ENCODE results near the gene MAP3K14.

The MAP3K14 gene

DNA sequence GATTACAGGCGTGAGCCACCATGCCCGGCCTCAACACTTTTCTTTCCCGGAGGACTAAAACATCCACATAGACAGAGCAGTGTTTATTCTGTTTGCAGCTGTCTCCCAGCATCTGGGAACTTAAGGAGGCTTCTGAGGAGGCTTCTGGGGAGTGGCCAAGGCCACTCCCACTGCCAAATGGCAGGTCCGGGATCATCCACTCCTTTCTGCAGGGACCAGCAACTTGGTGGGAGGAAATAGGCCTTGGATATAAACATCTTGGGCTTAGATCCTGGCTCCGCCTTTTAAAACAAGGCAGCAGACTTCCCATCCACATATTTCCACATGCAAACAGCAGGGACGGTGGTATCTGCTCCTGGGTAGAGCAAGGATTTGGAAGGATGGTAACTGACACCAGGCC lies 40.8 kb downstream of the MAP3K14 start:
- Histone ChIP-seq H3K36me3 (ENCODE audit: control insufficient read depth, low read length) (peaks cover 16% of the 10 kb centered on the region), H3K79me2 (ENCODE audit: control insufficient read depth, low read length) (no peaks in the 10 kb centered on the region), H3K27me3 (ENCODE audit: control insufficient read depth, low read length) (no peaks in the 10 kb centered on the region), H3K9me3 (ENCODE audit: control insufficient read depth, insufficient read depth, low read length) (no peaks in the 10 kb centered on the region), H3K9me2 (replicated peaks; ENCODE audit: control insufficient read depth, low read length) (no peaks in the 10 kb centered on the region), H3K4me3 (ENCODE audit: low read length) (no peak overlapping the region), H3F3A (ENCODE audit: control insufficient read depth, insufficient read depth) (peaks cover 8% of the 10 kb centered on the region; the same call in 1 of the 2 replicates), H3K4me1 (ENCODE audit: control insufficient read depth, low read length) (peaks cover 4% of the 10 kb centered on the region; the same call in 1 of the 2 replicates), H3K4me2 (ENCODE audit: low read length) (no peak overlapping the region), H4K20me1 (ENCODE audit: control insufficient read depth, insufficient read depth, low read depth, low read length) (no peaks in the 10 kb centered on the region; the same call in 1 of the 2 replicates), H3K27ac (ENCODE audit: low read depth, low read length) (no peak overlapping the region)
- TF ChIP-seq EZH2phosphoT487 (IDR thresholded peaks at IDR 0.05; ENCODE audit: borderline replicate concordance, low read length), result no peak
- TF ChIP-seq, protein P1, sequence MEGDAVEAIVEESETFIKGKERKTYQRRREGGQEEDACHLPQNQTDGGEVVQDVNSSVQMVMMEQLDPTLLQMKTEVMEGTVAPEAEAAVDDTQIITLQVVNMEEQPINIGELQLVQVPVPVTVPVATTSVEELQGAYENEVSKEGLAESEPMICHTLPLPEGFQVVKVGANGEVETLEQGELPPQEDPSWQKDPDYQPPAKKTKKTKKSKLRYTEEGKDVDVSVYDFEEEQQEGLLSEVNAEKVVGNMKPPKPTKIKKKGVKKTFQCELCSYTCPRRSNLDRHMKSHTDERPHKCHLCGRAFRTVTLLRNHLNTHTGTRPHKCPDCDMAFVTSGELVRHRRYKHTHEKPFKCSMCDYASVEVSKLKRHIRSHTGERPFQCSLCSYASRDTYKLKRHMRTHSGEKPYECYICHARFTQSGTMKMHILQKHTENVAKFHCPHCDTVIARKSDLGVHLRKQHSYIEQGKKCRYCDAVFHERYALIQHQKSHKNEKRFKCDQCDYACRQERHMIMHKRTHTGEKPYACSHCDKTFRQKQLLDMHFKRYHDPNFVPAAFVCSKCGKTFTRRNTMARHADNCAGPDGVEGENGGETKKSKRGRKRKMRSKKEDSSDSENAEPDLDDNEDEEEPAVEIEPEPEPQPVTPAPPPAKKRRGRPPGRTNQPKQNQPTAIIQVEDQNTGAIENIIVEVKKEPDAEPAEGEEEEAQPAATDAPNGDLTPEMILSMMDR (IDR thresholded peaks at IDR 0.05; ENCODE audit: low read depth, low read length, poor library complexity, severe bottlenecking), result no peak

DNA sequence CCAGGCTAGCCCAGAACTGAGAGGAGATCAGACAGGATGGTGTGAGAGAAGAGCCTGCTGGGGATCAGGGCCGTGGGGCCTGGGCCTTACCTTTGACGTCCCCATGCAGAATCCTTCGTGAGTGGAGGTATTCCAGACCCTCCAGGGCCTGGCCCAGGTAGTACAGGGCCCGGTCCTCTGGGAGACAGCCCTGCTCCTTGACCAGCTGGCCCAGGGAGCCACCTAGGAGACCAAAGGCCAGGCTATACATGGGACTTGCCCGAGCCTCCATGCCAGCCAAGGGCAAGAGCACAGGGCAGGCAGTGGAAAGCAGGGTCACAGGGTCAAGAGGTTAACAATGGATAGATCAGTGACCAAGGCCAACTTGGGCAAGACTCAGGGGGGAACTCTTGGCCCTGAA lies 42.8 kb downstream of the MAP3K14 start:
- H3K4me2 ChIP-seq (ENCODE audit: low read length), result no peak overlapping the region
- H3K79me2 ChIP-seq (ENCODE audit: control insufficient read depth, low read length), result no peaks in the 10 kb centered on the region
- H4K20me1 ChIP-seq (ENCODE audit: control insufficient read depth, insufficient read depth, low read depth, low read length), result no peaks in the 10 kb centered on the region; the same call in 1 of the 2 replicates
- no peak overlapping the region for H3K27ac ChIP-seq (ENCODE audit: low read depth, low read length)
- no peaks in the 10 kb centered on the region for H3K9me2 ChIP-seq (replicated peaks; ENCODE audit: control insufficient read depth, low read length)
- H3K4me3 ChIP-seq (ENCODE audit: low read length), result no peak overlapping the region
- H3F3A ChIP-seq (ENCODE audit: control insufficient read depth, insufficient read depth), result peaks cover 8% of the 10 kb centered on the region; the same call in 1 of the 2 replicates
- TF ChIP-seq EZH2phosphoT487 (IDR thresholded peaks at IDR 0.05; ENCODE audit: borderline replicate concordance, low read length), result no peak
- TF ChIP-seq, protein P1 (IDR thresholded peaks at IDR 0.05; ENCODE audit: low read depth, low read length, poor library complexity, severe bottlenecking), result no peak
- H3K4me1 ChIP-seq (ENCODE audit: control insufficient read depth, low read length), result peaks cover 4% of the 10 kb centered on the region; the same call in 1 of the 2 replicates
- peaks cover 32% of the 10 kb centered on the region for H3K36me3 ChIP-seq (ENCODE audit: control insufficient read depth, low read length)
- H3K9me3 ChIP-seq (ENCODE audit: control insufficient read depth, insufficient read depth, low read length), result no peaks in the 10 kb centered on the region
- no peaks in the 10 kb centered on the region for H3K27me3 ChIP-seq (ENCODE audit: control insufficient read depth, low read length)

DNA sequence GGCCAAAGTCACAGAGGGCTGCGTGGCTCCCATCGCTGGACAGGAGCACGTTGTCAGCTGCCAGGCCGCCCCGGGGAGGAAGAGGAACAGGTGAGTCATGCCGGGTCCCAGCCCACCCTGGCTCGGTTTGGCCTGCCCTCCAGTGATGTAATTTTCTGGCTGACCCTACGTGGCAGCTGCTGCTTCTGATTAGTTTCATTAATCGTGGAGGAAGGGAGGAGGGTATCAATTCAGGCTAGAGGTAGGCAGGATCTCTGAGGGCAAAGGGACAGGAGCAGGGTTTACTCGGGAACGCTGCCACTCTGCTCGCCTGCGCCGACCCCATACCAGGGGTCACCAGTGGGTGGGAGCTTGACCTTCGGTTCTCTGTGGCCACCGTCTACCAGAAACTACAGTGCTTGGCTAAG lies 43.3 kb downstream of the MAP3K14 start:
- Histone ChIP-seq H3K79me2 (ENCODE audit: control insufficient read depth, low read length) (no peaks in the 10 kb centered on the region), H3K4me3 (ENCODE audit: low read length) (no peak overlapping the region), H3K27ac (ENCODE audit: low read depth, low read length) (no peak overlapping the region), H3F3A (ENCODE audit: control insufficient read depth, insufficient read depth) (peaks cover 8% of the 10 kb centered on the region; the same call in 1 of the 2 replicates), H3K4me1 (ENCODE audit: control insufficient read depth, low read length) (peaks cover 4% of the 10 kb centered on the region; the same call in 1 of the 2 replicates), H3K4me2 (ENCODE audit: low read length) (no peak overlapping the region), H3K9me2 (replicated peaks; ENCODE audit: control insufficient read depth, low read length) (no peaks in the 10 kb centered on the region), H3K27me3 (ENCODE audit: control insufficient read depth, low read length) (no peaks in the 10 kb centered on the region), H4K20me1 (ENCODE audit: control insufficient read depth, insufficient read depth, low read depth, low read length) (no peaks in the 10 kb centered on the region; the same call in 1 of the 2 replicates), H3K36me3 (ENCODE audit: control insufficient read depth, low read length) (peaks cover 34% of the 10 kb centered on the region), H3K9me3 (ENCODE audit: control insufficient read depth, insufficient read depth, low read length) (no peaks in the 10 kb centered on the region)
- TF ChIP-seq EZH2phosphoT487 (IDR thresholded peaks at IDR 0.05; ENCODE audit: borderline replicate concordance, low read length), result no peak
- TF ChIP-seq, protein P1 (IDR thresholded peaks at IDR 0.05; ENCODE audit: low read depth, low read length, poor library complexity, severe bottlenecking), result no peak

Measured in DOHH2 (cell line).